PC-9 (cell line): ENCODE data around the gene ACY1. TPM values are rescaled to one million over a fixed set of nuclear protein-coding genes. Genes with fewer than 3 reads are reported as not detected.

Experiments
- BruUV-seq: library from RNA; stranded (reverse); fragments of 400-500 nt; replicated peaks from 2 replicates; lab custom pipeline; 2021; lab: Mats Ljungman, UMichigan
- CTCF ChIA-PET: fragments of 300-600 bp; sonication (Branson Sonifier 250); formaldehyde crosslinking; loops from one replicate; lab custom pipeline; 2022; ENCODE audit warnings: antibody characterized with exemption; lab: Charles Lee
- POLR2A ChIA-PET: fragments of 300-600 bp; sonication (Branson Sonifier 250); formaldehyde crosslinking; loops from one replicate; lab custom pipeline; 2022; ENCODE audit warnings: antibody characterized with exemption; ENCODE audit not compliant: unreplicated experiment; lab: Charles Lee
- DNase-seq, 2 experiments: peaks; one replicate each; pipeline versions ENCODE4 v3.0.0 to v3.0.0-alpha.2; 2015 to 2022; ENCODE audit warnings: mixed read lengths in 1 of 2
- H2AFZ ChIP-seq: fragments of 200-600 bp; sonication (generic); 2 replicates; pipeline ENCODE4 v1.8.1; 2017; ENCODE audit warnings: antibody characterized with exemption
- H3F3A ChIP-seq: fragments of 200-600 bp; sonication (generic); 2 replicates; pipeline ENCODE4 v1.8.1; 2017; ENCODE audit warnings: antibody characterized with exemption, mild to moderate bottlenecking, low read depth; ENCODE audit not compliant: insufficient read depth
- H3K27ac ChIP-seq: fragments of 200-600 bp; sonication (generic); 2 replicates; pipeline ENCODE4 v1.6.1; 2016; ENCODE audit warnings: mixed run types
- H3K27me3 ChIP-seq: fragments of 200-600 bp; sonication (generic); 2 replicates; pipeline ENCODE4 v1.6.1; 2016; ENCODE audit warnings: low read depth, mixed run types; ENCODE audit not compliant: insufficient read depth
- H3K36me3 ChIP-seq: fragments of 200-600 bp; sonication (generic); 2 replicates; pipeline ENCODE4 v1.6.1; 2016; ENCODE audit warnings: low read depth, mixed run types
- H3K4me1 ChIP-seq: fragments of 200-600 bp; sonication (generic); replicated peaks from 2 replicates; pipeline ENCODE4 v1.6.1; 2016; ENCODE audit warnings: mixed run types; ENCODE audit not compliant: insufficient read depth
- H3K4me2 ChIP-seq: fragments of 200-600 bp; sonication (generic); 2 replicates; pipeline ENCODE4 v1.6.1; 2017; ENCODE audit warnings: mixed run types
- H3K4me3 ChIP-seq: fragments of 200-600 bp; sonication (generic); 2 replicates; pipeline ENCODE4 v1.6.1; 2016; ENCODE audit warnings: mixed run types
- H3K79me2 ChIP-seq: fragments of 200-600 bp; sonication (generic); 2 replicates; pipeline ENCODE4 v1.6.1; 2017; ENCODE audit warnings: low read depth, mixed run types
- H3K9me2 ChIP-seq: fragments of 200-600 bp; sonication (generic); 2 replicates; pipeline ENCODE4 v1.8.1; 2017; ENCODE audit warnings: mild to moderate bottlenecking; ENCODE audit not compliant: insufficient read depth
- H3K9me3 ChIP-seq: fragments of 200-600 bp; sonication (generic); 2 replicates; pipeline ENCODE4 v1.8.1; 2016; ENCODE audit warnings: low read depth; ENCODE audit not compliant: insufficient read depth
- H4K20me1 ChIP-seq: fragments of 200-600 bp; sonication (generic); 2 replicates; pipeline ENCODE4 v1.8.1; 2017; ENCODE audit not compliant: insufficient read depth
- CTCF ChIP-seq: fragments of 200-600 bp; sonication (generic); conservative IDR thresholded peaks from 2 replicates; pipeline ENCODE4 v1.6.1; 2017; ENCODE audit warnings: mixed run types, antibody characterized with exemption, mild to moderate bottlenecking, moderate library complexity
- EZH2 ChIP-seq: fragments of 200-600 bp; sonication (generic); IDR thresholded peaks from 2 replicates; pipeline ENCODE4 v1.8.0; 2017; ENCODE audit warnings: antibody characterized with exemption, low read depth
- intact Hi-C: fragments of 100-400 bp; cut with micrococcal nuclease; formaldehyde crosslinking; loops from one replicate; pipeline ENCODE4 v1.10.0; 2022; ENCODE audit not compliant: unreplicated experiment
- total RNA-seq: library from RNA; stranded (reverse); gene quantifications from 2 replicates; pipeline ENCODE4 v1.2.3, GENCODE V29; 2021

Gene ACY1
- total RNA-seq, 1 experiment from 2014 or later: 52.2 TPM

GRCh38 chr3:51962854-51963530 lies 20.3 kb upstream of the ACY1 start:
- Histone ChIP-seq H3K27me3 (no peaks in the 10 kb centered on the region), H3K4me2 (no peak overlapping the region), H3K4me3 (no peak overlapping the region), H3K36me3 (no peaks in the 10 kb centered on the region), H3K9me2 (no peaks in the 10 kb centered on the region), H3K9me3 (no peaks in the 10 kb centered on the region), H2AFZ (no peak overlapping the region), H3K79me2 (no peaks in the 10 kb centered on the region), H3K27ac (no peak overlapping the region), H3F3A (no peaks in the 10 kb centered on the region), H4K20me1 (no peaks in the 10 kb centered on the region), H3K4me1 (peaks cover 3% of the 10 kb centered on the region; the same call in 1 of the 2 replicates)
- DNase-seq: no peak
- BruUV-seq: no TSS peak
- TF ChIP-seq EZH2 (no peak), CTCF (no peak)
- intact Hi-C loops: no loop called here
- ChIA-PET CTCF (interaction anchor here (0.6 kb wide), 1 partner anchor 188 kb away, joined by 3 read pairs; no protein-coding TSS in a partner anchor), POLR2A (no interaction called here)

GRCh38 chr3:51963951-51964451 lies 19.3 kb upstream of the ACY1 start:
- ChIA-PET POLR2A (no interaction called here), CTCF (interaction anchor here (0.6 kb wide), 1 partner anchor 1107 kb away, joined by 6 read pairs; no protein-coding TSS in a partner anchor)
- no peak for TF ChIP-seq CTCF
- TF ChIP-seq EZH2: no peak
- Histone ChIP-seq H3K27me3 (no peaks in the 10 kb centered on the region), H3K9me2 (no peaks in the 10 kb centered on the region), H3K4me2 (no peak overlapping the region), H4K20me1 (no peaks in the 10 kb centered on the region), H3K9me3 (no peaks in the 10 kb centered on the region), H3K27ac (no peak overlapping the region), H2AFZ (no peak overlapping the region), H3F3A (peaks cover 6% of the 10 kb centered on the region; the same call in 1 of the 2 replicates), H3K79me2 (no peaks in the 10 kb centered on the region), H3K36me3 (no peaks in the 10 kb centered on the region), H3K4me3 (no peak overlapping the region), H3K4me1 (peaks cover 4% of the 10 kb centered on the region; the same call in 1 of the 2 replicates)
- intact Hi-C loops: no loop called here
- BruUV-seq: no TSS peak
- no peak for DNase-seq

GRCh38 chr3:51964521-51964920 lies 18.8 kb upstream of the ACY1 start:
- no peak overlapping the region for H3K4me3 ChIP-seq
- TF ChIP-seq EZH2: no peak
- no peak for TF ChIP-seq CTCF
- H3K4me2 ChIP-seq: no peak overlapping the region
- no peaks in the 10 kb centered on the region for H3K79me2 ChIP-seq
- H3K27me3 ChIP-seq: no peaks in the 10 kb centered on the region
- no peaks in the 10 kb centered on the region for H3K9me2 ChIP-seq
- no peak overlapping the region for H3K27ac ChIP-seq
- POLR2A ChIA-PET: no interaction called here
- no peaks in the 10 kb centered on the region for H3K9me3 ChIP-seq
- intact Hi-C loops: no loop called here
- H4K20me1 ChIP-seq: no peaks in the 10 kb centered on the region
- peaks cover 12% of the 10 kb centered on the region for H3F3A ChIP-seq
- peaks cover 4% of the 10 kb centered on the region; the same call in 1 of the 2 replicates for H3K4me1 ChIP-seq
- no peaks in the 10 kb centered on the region for H3K36me3 ChIP-seq
- BruUV-seq: no TSS peak
- no peak overlapping the region for H2AFZ ChIP-seq
- CTCF ChIA-PET: no interaction called here
- DNase-seq: no peak
